ENCODE results near the gene CNTLN.

- TF ChIP-seq EZH2 (IDR thresholded peaks at IDR 0.05): no peak
- no peak for TF ChIP-seq CTCF (IDR thresholded peaks at IDR 0.05)
- TF ChIP-seq EZH2phosphoT487 (IDR thresholded peaks at IDR 0.05): no peak
These were observed 215.0 kb downstream of the CNTLN start for GRCh38 chr9:17349831-17350230.
